MCF 10A (cell line): ENCODE measurements around the gene EPHA8. TPM values are rescaled to one million over a fixed set of nuclear protein-coding genes. Genes with fewer than 3 reads are reported as not detected.

Experiments used
- BruUV-seq: library from RNA; stranded (reverse); fragments of 400-500 nt; replicated peaks from 2 replicates; lab custom pipeline; 2021; lab: Mats Ljungman, UMichigan
- CTCF ChIA-PET: fragments of 300-600 bp; sonication (Branson Sonifier 250); formaldehyde crosslinking; extraction: SDS; loops from one replicate; lab custom pipeline; 2021; ENCODE audit warnings: antibody characterized with exemption, inconsistent platforms; lab: Yijun Ruan, JAX
- POLR2A ChIA-PET: fragments of 300-600, 350-650 bp; sonication (Branson Sonifier 250); formaldehyde crosslinking; extraction: SDS; loops from one replicate; lab custom pipeline; 2020; ENCODE audit warnings: antibody characterized with exemption, inconsistent platforms; lab: Yijun Ruan, JAX
- DNase-seq: peaks from one replicate; pipeline ENCODE4 v3.0.0-alpha.2; 2018; ENCODE audit not compliant: unreplicated experiment
- H3K27ac Mint-ChIP-seq: one replicate; pipeline ENCODE4 v1.8.0; 2022; ENCODE audit warnings: mild to moderate bottlenecking, low read depth, mixed read lengths; ENCODE audit not compliant: unreplicated experiment
- H3K27me3 Mint-ChIP-seq: one replicate; pipeline ENCODE4 v1.8.0; 2022; ENCODE audit warnings: mixed read lengths; ENCODE audit not compliant: insufficient read depth, unreplicated experiment
- H3K36me3 Mint-ChIP-seq: one replicate; pipeline ENCODE4 v1.8.0; 2022; ENCODE audit warnings: mild to moderate bottlenecking, moderate library complexity, mixed read lengths; ENCODE audit not compliant: insufficient read depth, unreplicated experiment
- H3K4me1 Mint-ChIP-seq: one replicate; pipeline ENCODE4 v1.8.0; 2022; ENCODE audit warnings: mixed read lengths; ENCODE audit not compliant: insufficient read depth, unreplicated experiment
- H3K4me3 Mint-ChIP-seq: one replicate; pipeline ENCODE4 v1.8.0; 2022; ENCODE audit warnings: mild to moderate bottlenecking, moderate library complexity, mixed read lengths; ENCODE audit not compliant: unreplicated experiment
- H3K9me3 Mint-ChIP-seq: one replicate; pipeline ENCODE4 v1.8.0; 2022; ENCODE audit warnings: mixed read lengths; ENCODE audit not compliant: unreplicated experiment
- intact Hi-C: fragments of 100-400 bp; cut with micrococcal nuclease; formaldehyde crosslinking; loops from 2 replicates; pipeline ENCODE4 v1.14.1; 2022
- total RNA-seq: library from RNA; stranded (reverse); gene quantifications from 2 replicates; pipeline ENCODE4 v1.2.3, GENCODE V29; 2022
- TF ChIP-seq, protein P1 (sequence below): fragments of 200-600 bp; IDR thresholded peaks from one replicate; pipeline ENCODE4 v1.8.0; 2022; ENCODE audit warnings: antibody characterized with exemption, mild to moderate bottlenecking; ENCODE audit not compliant: unreplicated experiment

The EPHA8 gene
- total RNA-seq, 1 experiment from 2014 or later, result not detected

DNA sequence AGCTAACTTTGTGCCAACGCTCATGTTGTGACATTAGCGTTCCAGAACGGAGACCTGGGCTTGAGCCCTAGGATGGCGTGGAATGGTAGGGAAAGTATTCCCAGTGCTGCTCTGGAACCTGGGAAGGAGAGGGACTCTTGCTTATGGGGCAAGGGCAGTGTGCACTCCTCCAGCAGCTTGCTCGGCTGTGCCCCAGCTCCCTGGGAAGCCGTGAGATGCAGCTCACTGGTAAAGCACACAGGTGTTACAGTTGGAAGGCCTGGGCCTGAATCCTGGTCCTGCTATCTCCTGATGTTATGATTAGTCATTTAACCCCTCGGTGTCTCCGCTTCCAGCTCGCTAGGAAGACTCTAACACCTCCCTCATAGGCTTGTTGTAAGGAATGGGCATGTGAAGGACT, 42.4 kb upstream of the EPHA8 start:
- Mint-ChIP-seq H3K27me3 (no peaks in the 10 kb centered on the region), H3K9me3 (no peaks in the 10 kb centered on the region), H3K4me3 (no peak overlapping the region), H3K4me1 (no peaks in the 10 kb centered on the region), H3K36me3 (peaks cover 57% of the 10 kb centered on the region), H3K27ac (no peak overlapping the region)
- intact Hi-C loops, result no loop called here
- POLR2A ChIA-PET, result interaction anchor here (0.6 kb wide), 1 partner anchor 17 kb away, joined by 3 read pairs; no protein-coding TSS in a partner anchor
- no TSS peak for BruUV-seq
- CTCF ChIA-PET, result no interaction called here
- no peak for DNase-seq
- TF ChIP-seq, protein P1, sequence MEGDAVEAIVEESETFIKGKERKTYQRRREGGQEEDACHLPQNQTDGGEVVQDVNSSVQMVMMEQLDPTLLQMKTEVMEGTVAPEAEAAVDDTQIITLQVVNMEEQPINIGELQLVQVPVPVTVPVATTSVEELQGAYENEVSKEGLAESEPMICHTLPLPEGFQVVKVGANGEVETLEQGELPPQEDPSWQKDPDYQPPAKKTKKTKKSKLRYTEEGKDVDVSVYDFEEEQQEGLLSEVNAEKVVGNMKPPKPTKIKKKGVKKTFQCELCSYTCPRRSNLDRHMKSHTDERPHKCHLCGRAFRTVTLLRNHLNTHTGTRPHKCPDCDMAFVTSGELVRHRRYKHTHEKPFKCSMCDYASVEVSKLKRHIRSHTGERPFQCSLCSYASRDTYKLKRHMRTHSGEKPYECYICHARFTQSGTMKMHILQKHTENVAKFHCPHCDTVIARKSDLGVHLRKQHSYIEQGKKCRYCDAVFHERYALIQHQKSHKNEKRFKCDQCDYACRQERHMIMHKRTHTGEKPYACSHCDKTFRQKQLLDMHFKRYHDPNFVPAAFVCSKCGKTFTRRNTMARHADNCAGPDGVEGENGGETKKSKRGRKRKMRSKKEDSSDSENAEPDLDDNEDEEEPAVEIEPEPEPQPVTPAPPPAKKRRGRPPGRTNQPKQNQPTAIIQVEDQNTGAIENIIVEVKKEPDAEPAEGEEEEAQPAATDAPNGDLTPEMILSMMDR, result no peak

- intact Hi-C loops, result no loop called here
- POLR2A ChIA-PET, result interaction anchor here (0.7 kb wide), 1 partner anchor 9 kb away, joined by 3 read pairs; no protein-coding TSS in a partner anchor
Observed at GRCh38 chr1:22521692-22522091, 41.6 kb upstream of the EPHA8 start.

DNA sequence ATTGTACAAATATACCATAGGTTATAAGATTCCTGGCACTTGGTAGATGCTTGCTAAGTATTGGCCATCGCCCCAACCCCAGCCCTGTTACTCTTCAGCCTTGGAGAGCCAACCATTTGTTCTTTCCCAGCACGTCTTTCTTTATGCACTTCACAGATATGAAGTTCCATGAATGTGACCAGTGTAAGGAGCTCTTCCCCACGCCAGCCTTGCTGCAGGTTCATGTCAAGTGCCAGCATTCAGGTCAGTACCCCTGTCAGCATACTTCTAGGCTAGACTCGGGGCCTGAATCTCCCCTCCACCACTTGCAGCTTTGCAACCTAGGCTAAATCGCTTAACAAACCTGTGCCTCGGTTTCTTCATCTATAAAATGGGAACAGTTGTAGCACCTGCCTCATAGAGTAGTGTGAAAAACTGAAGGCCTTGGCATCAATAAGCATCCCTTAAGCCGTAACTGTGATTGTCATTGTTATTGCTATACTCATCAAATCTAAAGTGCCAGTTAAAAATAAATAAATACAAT, 41.0 kb upstream of the EPHA8 start:
- Mint-ChIP-seq H3K4me3 (no peak overlapping the region), H3K27me3 (no peaks in the 10 kb centered on the region), H3K27ac (no peak overlapping the region), H3K9me3 (no peaks in the 10 kb centered on the region), H3K4me1 (no peaks in the 10 kb centered on the region), H3K36me3 (peaks cover 53% of the 10 kb centered on the region)
- CTCF ChIA-PET, result no interaction called here
- intact Hi-C loops, result no loop called here
- BruUV-seq, result no TSS peak
- DNase-seq, result no peak
- POLR2A ChIA-PET, result no interaction called here
- TF ChIP-seq, protein P1, result no peak

More at GRCh38 chr1:22521692-22522091, 41.6 kb upstream of the EPHA8 start:
- no peak overlapping the region for H3K4me3 Mint-ChIP-seq
- CTCF ChIA-PET, result no interaction called here
- peaks cover 57% of the 10 kb centered on the region for H3K36me3 Mint-ChIP-seq
- H3K4me1 Mint-ChIP-seq, result no peaks in the 10 kb centered on the region
- H3K27ac Mint-ChIP-seq, result no peak overlapping the region
- DNase-seq, result no peak
- H3K9me3 Mint-ChIP-seq, result no peaks in the 10 kb centered on the region
- H3K27me3 Mint-ChIP-seq, result no peaks in the 10 kb centered on the region
- TF ChIP-seq, protein P1, result no peak
- no TSS peak for BruUV-seq

DNA sequence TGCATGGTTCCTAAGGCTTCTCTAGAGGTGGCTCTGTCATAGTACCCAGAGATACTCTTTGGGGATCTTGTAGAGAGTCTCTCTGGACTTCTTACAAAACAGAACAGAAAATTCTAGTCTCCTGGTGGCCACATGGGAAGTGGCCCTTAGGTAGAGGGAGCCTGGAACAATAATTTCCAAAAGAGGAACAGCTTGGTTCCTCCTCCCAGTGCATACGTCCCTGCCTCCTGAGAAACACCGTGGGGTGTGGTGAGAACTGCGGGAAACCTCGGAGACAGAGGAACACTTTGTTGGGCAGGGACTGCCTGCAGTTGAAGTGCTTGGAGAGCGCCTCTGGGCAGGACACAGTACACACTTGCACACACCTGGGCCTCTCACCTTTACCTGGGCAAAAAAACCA, 38.8 kb upstream of the EPHA8 start:
- ChIA-PET POLR2A (no interaction called here), CTCF (no interaction called here)
- Mint-ChIP-seq H3K4me1 (no peaks in the 10 kb centered on the region), H3K27me3 (no peaks in the 10 kb centered on the region), H3K4me3 (no peak overlapping the region), H3K9me3 (no peaks in the 10 kb centered on the region), H3K36me3 (peaks cover 47% of the 10 kb centered on the region), H3K27ac (no peak overlapping the region)
- TF ChIP-seq, protein P1, result no peak
- intact Hi-C loops, result no loop called here
- BruUV-seq, result no TSS peak
- DNase-seq, result no peak
